Measurements from ENCODE around the gene GRM7.

GRCh38 chr3:6860954-6861624 is at the start of gene GRM7:
- TF ChIP-seq CTCF (conservative IDR thresholded peaks at IDR 0.05 in 1 of 2, IDR thresholded peaks at IDR 0.05 in 1 of 2; ENCODE audit: low read depth in 1 of 2, low read length in 2 of 2) (no peak), EZH2 (IDR thresholded peaks at IDR 0.05; ENCODE audit: low read length, missing control alignments) (no peak)
